Mammary microvascular endothelial cell (primary cell): ENCODE measurements around the gene NLRP1. TPM values are rescaled to one million over a fixed set of nuclear protein-coding genes. Genes with fewer than 3 reads are reported as not detected.

Source experiments
- total RNA-seq: library from RNA; depleted of rRNA; stranded (reverse); fragments of >200 nt; gene quantifications from 2 replicates; pipeline ENCODE4 v1.2.3, GENCODE V29; 2015

NLRP1 gene
- total RNA-seq, result 20.1 and 22.4 TPM in 2 replicates

DNA sequence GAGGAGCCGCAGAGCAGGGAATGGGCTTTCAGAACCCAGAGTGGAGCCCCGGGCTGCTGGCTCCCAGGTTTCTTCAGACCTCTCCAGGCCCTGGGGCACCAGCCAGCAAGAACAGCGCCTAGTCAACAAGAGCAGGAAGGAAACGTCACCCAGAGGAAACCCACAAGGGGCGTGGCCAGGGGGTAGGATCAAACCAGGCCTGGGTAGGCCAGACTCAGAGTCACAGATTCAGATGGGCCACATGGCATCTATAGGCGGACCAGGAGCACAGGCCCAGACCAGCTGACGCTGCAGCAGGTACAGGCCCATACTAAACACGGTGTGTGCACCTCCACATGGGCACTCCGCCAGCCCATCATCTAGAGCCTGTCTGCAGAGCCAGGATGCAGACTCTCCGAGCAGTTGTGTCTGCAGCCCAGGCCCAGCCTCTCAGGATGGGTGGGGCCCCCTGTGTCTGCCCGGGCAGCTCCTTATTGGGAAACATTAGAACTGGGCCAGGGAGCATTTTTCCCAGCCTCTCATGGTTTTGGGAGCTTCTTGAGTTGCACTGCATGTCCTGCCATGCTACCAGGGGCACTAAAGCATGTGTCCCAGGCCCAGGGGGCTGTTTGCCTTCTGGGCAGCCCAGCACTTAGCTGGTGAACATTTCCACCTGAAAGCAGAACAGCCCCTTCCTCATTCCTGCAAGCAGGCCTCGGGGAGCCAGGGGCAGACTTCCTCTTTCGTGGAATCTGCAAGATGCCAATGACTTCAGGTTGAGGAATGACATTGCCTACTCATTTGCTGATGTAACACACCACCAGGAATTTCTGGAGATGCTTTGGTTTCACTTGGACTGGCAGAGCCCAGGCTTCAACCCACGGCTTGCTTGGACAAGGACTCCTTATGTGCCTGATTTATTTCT is at the start of gene NLRP1:
Gene NLRP1 (minus strand): TSS at position 127 of the 904 bp plus-strand sequence. CDS start 552 bp downstream, outside the sequence.

DNA sequence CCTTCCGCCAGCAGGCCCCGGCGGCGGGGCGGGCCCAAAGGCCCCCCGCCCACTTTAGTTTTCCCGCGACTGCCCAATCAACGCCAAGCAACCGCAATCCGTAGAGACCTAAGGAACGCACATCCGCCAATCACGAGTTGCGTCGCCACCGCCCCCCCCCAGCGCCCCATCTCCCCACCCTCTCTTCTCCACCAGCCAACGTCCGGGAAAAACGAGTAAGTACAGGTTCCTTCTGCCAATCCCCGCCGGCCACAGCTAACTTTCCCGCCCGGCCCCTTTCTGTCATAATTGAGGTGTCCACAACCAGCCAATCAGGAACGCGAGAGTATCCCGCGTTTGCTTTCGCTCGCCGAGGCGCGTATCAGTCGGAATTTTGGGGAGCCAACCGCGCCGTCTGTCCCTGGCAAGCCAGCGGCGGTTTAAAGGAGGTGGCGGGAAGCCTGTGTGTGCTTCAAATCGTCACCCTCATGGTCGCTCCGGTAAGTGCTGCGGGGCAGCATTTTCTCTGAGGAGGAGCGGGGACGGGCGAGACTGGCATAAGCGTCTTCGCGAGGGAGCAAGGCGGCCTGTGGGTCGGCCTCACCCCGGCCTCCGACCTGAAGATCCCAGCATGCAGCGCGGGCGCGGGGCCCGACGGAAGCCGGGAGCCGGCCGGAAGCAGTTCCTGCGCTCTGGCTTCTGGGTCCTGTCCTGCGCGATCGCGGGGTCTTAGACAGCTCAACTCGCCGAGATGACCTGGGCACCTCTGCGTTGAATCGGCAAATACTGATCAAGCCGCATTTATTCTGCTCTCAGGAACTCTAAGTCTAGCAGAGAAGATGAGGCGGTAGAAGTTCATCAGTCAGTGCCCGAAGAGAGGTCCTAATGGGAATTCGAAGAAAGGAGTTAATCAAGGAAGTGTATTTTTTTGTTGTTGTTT is 97.8 kb downstream of the NLRP1 start, which contains the start of gene MIS12:
Gene MIS12 (plus strand): TSS at position 361 of the 919 bp plus-strand sequence. CDS start 2,297 bp downstream, outside the sequence.

DNA sequence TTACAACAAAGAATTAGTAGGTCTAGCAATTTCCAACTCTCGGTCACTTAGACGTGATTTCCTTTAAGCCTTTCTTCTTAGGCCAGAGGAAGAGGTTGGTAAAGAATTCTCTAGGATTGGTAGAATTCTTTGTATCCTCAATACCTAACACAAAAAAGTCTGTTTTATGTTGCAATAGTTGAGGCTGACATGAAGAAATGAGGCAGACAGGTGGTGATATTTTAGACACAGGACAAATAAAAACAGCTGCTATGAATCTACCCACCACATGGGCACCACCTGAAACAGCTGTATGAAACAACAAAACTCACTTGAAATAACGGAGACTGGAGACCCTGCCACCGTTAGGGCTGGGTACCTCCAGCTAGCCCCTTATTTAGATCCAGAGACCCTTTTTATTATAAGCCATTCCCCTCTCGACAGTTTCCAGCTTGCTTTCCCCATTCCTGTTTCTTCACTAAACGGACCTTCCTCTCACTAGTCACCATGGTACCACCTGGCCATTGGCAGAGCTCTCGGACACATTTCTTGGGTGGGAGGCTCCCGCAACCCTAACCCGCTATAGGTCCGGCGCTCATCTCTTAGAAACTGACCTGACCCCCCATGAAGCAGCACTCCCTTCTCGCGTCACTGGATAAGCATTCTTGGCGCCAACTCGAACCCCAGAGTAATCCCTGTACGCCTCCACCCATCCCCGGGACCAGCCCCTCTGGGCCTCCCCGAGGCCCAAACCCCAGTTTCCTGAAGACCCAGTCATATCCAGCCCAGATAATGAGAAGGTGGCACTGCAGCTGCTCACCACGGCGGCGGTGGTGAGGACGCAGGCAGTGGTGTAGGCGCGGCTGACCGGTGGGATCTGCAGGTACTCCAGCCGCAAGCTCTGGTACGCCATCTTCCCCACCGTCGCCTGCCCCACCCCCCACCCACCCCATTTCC is 98.8 kb downstream of the NLRP1 start, which contains the start of gene DERL2:
Gene DERL2 (minus strand): TSS at position 909 of the 936 bp plus-strand sequence. CDS start 17 bp downstream, at position 892.

Other genes starting within 250 kb of the NLRP1 start
- 92.7 and 101 TPM in 2 replicates for gene NUP88, start 164.8 kb downstream of the NLRP1 start, total RNA-seq
- 30.5 and 40.4 TPM in 2 replicates for gene RPAIN, start 164.3 kb downstream of the NLRP1 start, total RNA-seq
- 332 and 380 TPM in 2 replicates for gene C1QBP, start 145.4 kb downstream of the NLRP1 start, total RNA-seq
- gene DHX33, start 115.5 kb downstream of the NLRP1 start, total RNA-seq, result 10.1 and 10.2 TPM in 2 replicates
- gene DERL2, start 98.3 kb downstream of the NLRP1 start, total RNA-seq, result 31.4 and 38.2 TPM in 2 replicates
- 13.4 and 20.3 TPM in 2 replicates for gene MIS12, start 97.9 kb downstream of the NLRP1 start, total RNA-seq